Measurements from ENCODE around the gene ADARB1.

GRCh38 chr21:45179568-45180245 lies 105.3 kb downstream of the ADARB1 start:
- no peak for TF ChIP-seq CTCF (IDR thresholded peaks at IDR 0.05; ENCODE audit: borderline replicate concordance, extremely low read depth, low read length, poor library complexity, severe bottlenecking)
- TF ChIP-seq EZH2 (IDR thresholded peaks at IDR 0.05; ENCODE audit: borderline replicate concordance, low read depth, low read length, severe bottlenecking): no peak
